ENCODE data around the gene UBE2Q2. TPM values are rescaled to one million over a fixed set of nuclear protein-coding genes. Genes with fewer than 3 reads are reported as not detected.
"Not testable (repeated sequence)": the region's sequence is repeated elsewhere in the genome, so short reads cannot be mapped to it uniquely, and the experiment has no call there.

The UBE2Q2 gene
- total and polyA plus RNA-seq, 3 donors from 2014 or later = 36.4 to 44.8 (median 43.8) TPM

GRCh38 chr15:75862796-75863195 is 19.5 kb downstream of the UBE2Q2 start:
- DNase-seq = no peak
- no peaks in the 10 kb centered on the region for H3K9me3 ChIP-seq
- H3K27me3 ChIP-seq = no peaks in the 10 kb centered on the region
- intact Hi-C loops (cut with DNase I; ENCODE audit: low total_unique reads) = no loop called here
- 92 to 93% methylated on average over 1 of the region's 1 CpG for WGBS, 2 donors
- H3K4me1 ChIP-seq = no peaks in the 10 kb centered on the region
- H3K36me3 ChIP-seq (ENCODE audit: low read depth, missing control alignments) = no peaks in the 10 kb centered on the region
- TF ChIP-seq CTCF (IDR thresholded peaks at IDR 0.05) (no peak), POLR2A (IDR thresholded peaks at IDR 0.05) (no peak)
- no peak overlapping the region for H3K27ac ChIP-seq
- H3K4me3 ChIP-seq = no peak overlapping the region

- no peak overlapping the region for H3K4me3 ChIP-seq
- DNase-seq = no peak
- intact Hi-C loops (cut with DNase I; ENCODE audit: low total_unique reads) = no loop called here
- H3K9me3 ChIP-seq = no peaks in the 10 kb centered on the region
- H3K27me3 ChIP-seq = no peaks in the 10 kb centered on the region
- TF ChIP-seq CTCF (IDR thresholded peaks at IDR 0.05) = no peak
- TF ChIP-seq POLR2A (IDR thresholded peaks at IDR 0.05) = no peak
- WGBS, 2 donors = 81 to 89% methylated on average over 5 of the region's 5 CpGs
- H3K27ac ChIP-seq = no peak overlapping the region
- H3K36me3 ChIP-seq (ENCODE audit: low read depth, missing control alignments) = no peaks in the 10 kb centered on the region
- no peaks in the 10 kb centered on the region for H3K4me1 ChIP-seq
Measured at GRCh38 chr15:75864213-75865059, 21.2 kb downstream of the UBE2Q2 start.

- H3K4me3 ChIP-seq; H3K27me3 ChIP-seq; H3K36me3 ChIP-seq (ENCODE audit: low read depth, missing control alignments); H3K4me1 ChIP-seq; intact Hi-C loops (cut with DNase I; ENCODE audit: low total_unique reads); DNase-seq; H3K9me3 ChIP-seq; H3K27ac ChIP-seq: not testable (repeated sequence)
- WGBS, 2 donors = 79 to 100% methylated on average over 1 of the region's 1 CpG
Measured at GRCh38 chr15:75866045-75866444, 22.8 kb downstream of the UBE2Q2 start.

GRCh38 chr15:75866916-75867315 is 23.7 kb downstream of the UBE2Q2 start:
- Histone ChIP-seq H3K36me3 (ENCODE audit: low read depth, missing control alignments) (no peaks in the 10 kb centered on the region), H3K4me3 (no peak overlapping the region), H3K27me3 (no peaks in the 10 kb centered on the region), H3K9me3 (no peaks in the 10 kb centered on the region), H3K4me1 (no peaks in the 10 kb centered on the region), H3K27ac (no peak overlapping the region)
- DNase-seq = no peak
- intact Hi-C loops (cut with DNase I; ENCODE audit: low total_unique reads) = no loop called here
- TF ChIP-seq POLR2A (IDR thresholded peaks at IDR 0.05) = no peak
- TF ChIP-seq CTCF (IDR thresholded peaks at IDR 0.05) = no peak

GRCh38 chr15:75867449-75867848 is 24.2 kb downstream of the UBE2Q2 start:
- WGBS, 2 donors = 75 to 81% methylated on average over 4 of the region's 4 CpGs
- no peak overlapping the region for H3K4me3 ChIP-seq
- H3K27me3 ChIP-seq = no peaks in the 10 kb centered on the region
- H3K36me3 ChIP-seq (ENCODE audit: low read depth, missing control alignments) = no peaks in the 10 kb centered on the region
- DNase-seq = no peak
- H3K4me1 ChIP-seq = no peaks in the 10 kb centered on the region
- H3K9me3 ChIP-seq = no peaks in the 10 kb centered on the region
- intact Hi-C loops (cut with DNase I; ENCODE audit: low total_unique reads) = no loop called here
- H3K27ac ChIP-seq = no peak overlapping the region
- TF ChIP-seq POLR2A (IDR thresholded peaks at IDR 0.05) (no peak), CTCF (IDR thresholded peaks at IDR 0.05) (no peak)
